Measurements from ENCODE around the gene COL18A1.

Gene COL18A1

DNA sequence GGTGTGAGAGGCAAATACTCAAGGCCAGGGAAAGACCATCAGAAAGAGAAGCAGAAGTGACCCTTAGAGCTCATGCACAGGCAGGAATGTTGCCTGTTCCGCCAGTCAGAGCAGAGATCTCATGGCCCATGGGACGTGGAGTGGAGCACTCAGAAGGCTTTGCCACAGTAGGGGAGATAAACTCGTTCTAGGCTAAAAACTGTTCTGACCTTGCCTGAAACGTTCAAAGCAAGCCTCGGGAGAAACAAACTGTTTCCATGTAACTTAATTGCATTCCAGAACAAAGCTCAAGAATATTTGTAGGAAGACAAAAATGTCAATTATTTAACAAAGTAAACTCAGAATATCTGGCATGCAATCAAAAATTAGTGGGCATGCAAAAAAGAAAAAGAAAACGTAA is 158.0 kb downstream of the COL18A1 start:
- H3K27me3 ChIP-seq (ENCODE audit: insufficient read depth, poor library complexity, severe bottlenecking): peaks cover 28% of the 10 kb centered on the region
- no peak overlapping the region for H3K4me3 ChIP-seq (ENCODE audit: severe bottlenecking)
- no peaks in the 10 kb centered on the region for H3K4me1 ChIP-seq (ENCODE audit: insufficient read depth, poor library complexity, severe bottlenecking)
- no peak overlapping the region for H3K27ac ChIP-seq (ENCODE audit: poor library complexity, severe bottlenecking)
- no peaks in the 10 kb centered on the region for H3K9me3 ChIP-seq (ENCODE audit: severe bottlenecking)
- ATAC-seq (ENCODE audit: low read depth) (no peak), DNase-seq (ENCODE audit: low spot score) (no peak)
- TF ChIP-seq, protein P1, sequence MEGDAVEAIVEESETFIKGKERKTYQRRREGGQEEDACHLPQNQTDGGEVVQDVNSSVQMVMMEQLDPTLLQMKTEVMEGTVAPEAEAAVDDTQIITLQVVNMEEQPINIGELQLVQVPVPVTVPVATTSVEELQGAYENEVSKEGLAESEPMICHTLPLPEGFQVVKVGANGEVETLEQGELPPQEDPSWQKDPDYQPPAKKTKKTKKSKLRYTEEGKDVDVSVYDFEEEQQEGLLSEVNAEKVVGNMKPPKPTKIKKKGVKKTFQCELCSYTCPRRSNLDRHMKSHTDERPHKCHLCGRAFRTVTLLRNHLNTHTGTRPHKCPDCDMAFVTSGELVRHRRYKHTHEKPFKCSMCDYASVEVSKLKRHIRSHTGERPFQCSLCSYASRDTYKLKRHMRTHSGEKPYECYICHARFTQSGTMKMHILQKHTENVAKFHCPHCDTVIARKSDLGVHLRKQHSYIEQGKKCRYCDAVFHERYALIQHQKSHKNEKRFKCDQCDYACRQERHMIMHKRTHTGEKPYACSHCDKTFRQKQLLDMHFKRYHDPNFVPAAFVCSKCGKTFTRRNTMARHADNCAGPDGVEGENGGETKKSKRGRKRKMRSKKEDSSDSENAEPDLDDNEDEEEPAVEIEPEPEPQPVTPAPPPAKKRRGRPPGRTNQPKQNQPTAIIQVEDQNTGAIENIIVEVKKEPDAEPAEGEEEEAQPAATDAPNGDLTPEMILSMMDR (IDR thresholded peaks at IDR 0.05; ENCODE audit: poor library complexity, severe bottlenecking): no peak
- no peaks in the 10 kb centered on the region for H3K36me3 ChIP-seq (ENCODE audit: low read depth)
